Gastroesophageal sphincter (tissue), 3 donors: ENCODE data around the gene GRM8.

ENCODE experiments used
- EP300 ChIP-seq: sonication (generic); formaldehyde crosslinking; IDR thresholded peaks from one replicate; pipeline ENCODE4 v1.6.1; 2017; ENCODE audit warnings: antibody characterized with exemption, mild to moderate bottlenecking
- POLR2A ChIP-seq, 2 donors: fragments of 450-650 bp; IDR thresholded peaks; one replicate each; pipeline ENCODE4 v1.6.1; 2017; ENCODE audit warnings: antibody characterized with exemption in 2 of 2, mild to moderate bottlenecking in 2 of 2, moderate library complexity in 1 of 2
- POLR2AphosphoS5 ChIP-seq: sonication (generic); formaldehyde crosslinking; IDR thresholded peaks from one replicate; pipeline ENCODE4 v1.6.1; 2017; ENCODE audit warnings: antibody characterized with exemption
- TF ChIP-seq, protein P1 (sequence below), 4 experiments: fragments of 200-600 bp in 2 of 4; fragments of 450-650 bp in 2 of 4; sonication (generic) in 1 of 4; IDR thresholded peaks; one replicate each; pipeline ENCODE4 v1.5.1; 2017 to 2019; ENCODE audit warnings: antibody characterized with exemption in 4 of 4, mild to moderate bottlenecking in 2 of 4, moderate library complexity in 2 of 4

DNA sequence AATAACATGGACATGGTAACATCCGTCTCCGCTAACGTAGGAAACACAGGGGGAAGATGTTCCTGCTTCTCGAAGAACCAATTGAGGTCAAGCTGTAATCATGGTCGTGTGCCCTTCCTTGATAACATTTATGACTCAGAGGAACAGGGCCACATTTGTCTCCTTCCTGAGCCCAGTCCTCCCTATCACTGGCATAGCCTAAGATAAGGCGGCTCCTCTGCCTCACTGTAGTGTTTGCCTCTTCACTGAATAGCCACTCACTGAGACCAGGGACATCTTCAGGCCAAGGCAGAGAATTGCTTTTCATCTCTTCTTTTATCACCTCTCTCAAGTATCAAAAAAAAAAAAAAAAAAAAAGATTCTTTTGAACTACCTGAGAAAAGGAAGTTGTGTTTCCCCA, 5.4 kb upstream of the GRM8 start:
- TF ChIP-seq, protein P1, sequence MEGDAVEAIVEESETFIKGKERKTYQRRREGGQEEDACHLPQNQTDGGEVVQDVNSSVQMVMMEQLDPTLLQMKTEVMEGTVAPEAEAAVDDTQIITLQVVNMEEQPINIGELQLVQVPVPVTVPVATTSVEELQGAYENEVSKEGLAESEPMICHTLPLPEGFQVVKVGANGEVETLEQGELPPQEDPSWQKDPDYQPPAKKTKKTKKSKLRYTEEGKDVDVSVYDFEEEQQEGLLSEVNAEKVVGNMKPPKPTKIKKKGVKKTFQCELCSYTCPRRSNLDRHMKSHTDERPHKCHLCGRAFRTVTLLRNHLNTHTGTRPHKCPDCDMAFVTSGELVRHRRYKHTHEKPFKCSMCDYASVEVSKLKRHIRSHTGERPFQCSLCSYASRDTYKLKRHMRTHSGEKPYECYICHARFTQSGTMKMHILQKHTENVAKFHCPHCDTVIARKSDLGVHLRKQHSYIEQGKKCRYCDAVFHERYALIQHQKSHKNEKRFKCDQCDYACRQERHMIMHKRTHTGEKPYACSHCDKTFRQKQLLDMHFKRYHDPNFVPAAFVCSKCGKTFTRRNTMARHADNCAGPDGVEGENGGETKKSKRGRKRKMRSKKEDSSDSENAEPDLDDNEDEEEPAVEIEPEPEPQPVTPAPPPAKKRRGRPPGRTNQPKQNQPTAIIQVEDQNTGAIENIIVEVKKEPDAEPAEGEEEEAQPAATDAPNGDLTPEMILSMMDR (IDR thresholded peaks at IDR 0.05): no peak
- no peak for TF ChIP-seq POLR2A (IDR thresholded peaks at IDR 0.05)
- TF ChIP-seq EP300: no peak
- TF ChIP-seq POLR2AphosphoS5: no peak
